GM23338 (cell line): ENCODE results near the gene MORC3. TPM values are rescaled to one million over a fixed set of nuclear protein-coding genes. Genes with fewer than 3 reads are reported as not detected.

Experiments
- ATAC-seq: fragments of 200-7000 bp; cut with Tn5 transposase; 3 replicates; pipeline ENCODE4 v1.9.1; 2020
- DNase-seq: peaks from one replicate; pipeline ENCODE4 v3.0.0-alpha.2; 2015; ENCODE audit warnings: low spot score
- H2AFZ ChIP-seq: fragments of 200-600 bp; sonication (generic); 2 replicates; pipeline ENCODE4 v1.8.0; 2016; ENCODE audit warnings: antibody characterized with exemption, mild to moderate bottlenecking, moderate library complexity
- H3F3A ChIP-seq: fragments of 200-600 bp; sonication (generic); replicated peaks from 2 replicates; pipeline ENCODE4 v1.8.0; 2017; ENCODE audit warnings: antibody characterized with exemption, mixed run types, low read depth
- H3K27ac ChIP-seq: fragments of 200-600 bp; sonication (generic); 2 replicates; pipeline ENCODE4 v1.6.1; 2016; ENCODE audit warnings: low read depth
- H3K27me3 ChIP-seq: fragments of 200-600 bp; sonication (generic); 2 replicates; pipeline ENCODE4 v1.8.0; 2016; ENCODE audit warnings: mild to moderate bottlenecking, mixed run types, moderate library complexity; ENCODE audit not compliant: insufficient read depth
- H3K36me3 ChIP-seq: fragments of 200-600 bp; sonication (generic); 2 replicates; pipeline ENCODE4 v1.8.0; 2016; ENCODE audit warnings: mild to moderate bottlenecking; ENCODE audit not compliant: insufficient read depth
- H3K4me1 ChIP-seq: fragments of 200-600 bp; sonication (generic); 2 replicates; pipeline ENCODE4 v1.8.0; 2016; ENCODE audit warnings: mild to moderate bottlenecking, moderate library complexity; ENCODE audit not compliant: insufficient read depth
- H3K4me2 ChIP-seq: fragments of 200-600 bp; sonication (generic); 2 replicates; pipeline ENCODE4 v1.7.1; 2017; ENCODE audit warnings: mixed run types
- H3K4me3 ChIP-seq: fragments of 200-600 bp; sonication (generic); 2 replicates; pipeline ENCODE4 v1.6.1; 2016; ENCODE audit warnings: mixed run types
- H3K79me2 ChIP-seq: fragments of 200-600 bp; sonication (generic); replicated peaks from 2 replicates; pipeline ENCODE4 v1.8.0; 2017; ENCODE audit warnings: mild to moderate bottlenecking; ENCODE audit not compliant: insufficient read depth
- H3K9me2 ChIP-seq: fragments of 200-600 bp; sonication (generic); 2 replicates; pipeline ENCODE4 v1.8.0; 2017; ENCODE audit not compliant: insufficient read depth
- H4K20me1 ChIP-seq: fragments of 200-600 bp; sonication (generic); replicated peaks from 2 replicates; pipeline ENCODE4 v1.8.0; 2017; ENCODE audit warnings: mild to moderate bottlenecking; ENCODE audit not compliant: insufficient read depth
- H3K27ac Mint-ChIP-seq: 2 replicates; pipeline ENCODE4 v1.8.0; 2020; ENCODE audit warnings: inconsistent platforms, mild to moderate bottlenecking, moderate library complexity, mixed read lengths
- H3K27me3 Mint-ChIP-seq: 3 replicates; pipeline ENCODE4 v1.8.0; 2022; ENCODE audit warnings: low read depth, mild to moderate bottlenecking, moderate library complexity, mixed read lengths, inconsistent platforms; ENCODE audit not compliant: insufficient read depth, poor library complexity
- H3K36me3 Mint-ChIP-seq: 3 replicates; pipeline ENCODE4 v1.8.0; 2021; ENCODE audit warnings: low read depth, mild to moderate bottlenecking, inconsistent platforms, moderate library complexity, mixed read lengths
- H3K4me1 Mint-ChIP-seq: 3 replicates; pipeline ENCODE4 v1.8.0; 2020; ENCODE audit warnings: mild to moderate bottlenecking, inconsistent platforms, mixed read lengths
- H3K4me3 Mint-ChIP-seq: 3 replicates; pipeline ENCODE4 v1.8.0; 2021; ENCODE audit warnings: moderate library complexity, mild to moderate bottlenecking, inconsistent platforms, mixed read lengths
- H3K9me3 Mint-ChIP-seq: 3 replicates; pipeline ENCODE4 v1.8.0; 2020; ENCODE audit warnings: moderate library complexity, mild to moderate bottlenecking, inconsistent platforms, mixed read lengths
- CREB1 ChIP-seq: fragments of 250-450 bp; sonication (Bioruptor Pico); IDR thresholded peaks from 2 replicates; pipeline ENCODE4 v1.5.0; 2020; ENCODE audit warnings: low read depth, mild to moderate bottlenecking, moderate library complexity
- CTCF ChIP-seq, 2 experiments: fragments of 200-600 bp in 1 of 2; sonication (generic) in 1 of 2; conservative IDR thresholded peaks; 2 replicates each; pipeline versions ENCODE4 v1.5.1 to v1.6.1; 2016 to 2017; ENCODE audit warnings: antibody characterized with exemption in 2 of 2, low read depth in 2 of 2, mild to moderate bottlenecking in 2 of 2, moderate library complexity in 1 of 2
- ETS1 ChIP-seq: IDR thresholded peaks from 2 replicates; pipeline ENCODE4 v1.6.1; 2016; ENCODE audit warnings: antibody characterized with exemption
- EZH2 ChIP-seq: fragments of 200-600 bp; sonication (generic); IDR thresholded peaks from one replicate; pipeline ENCODE4 v1.8.0; 2017; ENCODE audit warnings: antibody characterized with exemption, mild to moderate bottlenecking, low read depth; ENCODE audit not compliant: unreplicated experiment
- EZH2phosphoT487 ChIP-seq: fragments of 200-600 bp; sonication (generic); IDR thresholded peaks from one replicate; pipeline ENCODE4 v1.8.1; 2018; ENCODE audit warnings: antibody characterized with exemption; ENCODE audit not compliant: unreplicated experiment
- JUNB ChIP-seq: IDR thresholded peaks from one replicate; pipeline ENCODE4 v1.6.1; 2016; ENCODE audit warnings: antibody characterized with exemption; ENCODE audit not compliant: unreplicated experiment
- NANOG ChIP-seq: IDR thresholded peaks from 2 replicates; pipeline ENCODE4 v1.6.1; 2016; ENCODE audit warnings: antibody characterized with exemption, borderline replicate concordance
- POLR2AphosphoS5 ChIP-seq: IDR thresholded peaks from 2 replicates; pipeline ENCODE4 v1.6.1; 2016; ENCODE audit warnings: antibody characterized with exemption, low read depth
- REST ChIP-seq: IDR thresholded peaks from one replicate; pipeline ENCODE4 v1.6.1; 2018; ENCODE audit warnings: antibody characterized with exemption; ENCODE audit not compliant: unreplicated experiment
- STAT1 ChIP-seq: IDR thresholded peaks from one replicate; pipeline ENCODE4 v1.6.1; 2016; ENCODE audit warnings: antibody characterized with exemption; ENCODE audit not compliant: unreplicated experiment
- ZNF114 ChIP-seq: fragments of 250-450 bp; sonication (Bioruptor Pico); IDR thresholded peaks from 2 replicates; pipeline ENCODE4 v1.5.0; 2020; ENCODE audit warnings: mild to moderate bottlenecking, moderate library complexity
- ZNF331 ChIP-seq: fragments of 250-450 bp; sonication (Bioruptor Pico); IDR thresholded peaks from 2 replicates; pipeline ENCODE4 v1.5.0; 2020; ENCODE audit warnings: low read depth, mild to moderate bottlenecking, moderate library complexity
- ZNF462 ChIP-seq: fragments of 250-450 bp; sonication (Bioruptor Pico); IDR thresholded peaks from 2 replicates; pipeline ENCODE4 v1.5.0; 2020; ENCODE audit warnings: mild to moderate bottlenecking, moderate library complexity
- polyA plus RNA-seq: library from polyadenylated mRNA; unstranded; fragments of >200 nt; fragmentation: Nextera tagmentation; extraction: Ambion mirVana; gene quantifications from 2 replicates; pipeline ENCODE4 v1.2.1, GENCODE V29; 2016
- total RNA-seq: library from RNA; depleted of rRNA; stranded (reverse); fragments of >200 nt; shearing (Covaris generic); gene quantifications from 2 replicates; pipeline ENCODE4 v1.2.3, GENCODE V29; 2014

Gene MORC3
- total and polyA plus RNA-seq, 2 experiments from 2014 or later, result 11.5 to 25.4 TPM

- H3K4me3 Mint-ChIP-seq, result no peak overlapping the region
- no peak overlapping the region for H2AFZ ChIP-seq
- H3K9me2 ChIP-seq, result no peaks in the 10 kb centered on the region
- no peaks in the 10 kb centered on the region; the same call in 1 of the 2 replicates for H3K36me3 ChIP-seq
- H3K36me3 Mint-ChIP-seq, result no peaks in the 10 kb centered on the region
- H3K79me2 ChIP-seq, result no peaks in the 10 kb centered on the region
- H3K9me3 Mint-ChIP-seq, result no peaks in the 10 kb centered on the region; the same call in 2 of the 3 replicates
- no peaks in the 10 kb centered on the region for H4K20me1 ChIP-seq
- H3F3A ChIP-seq, result no peaks in the 10 kb centered on the region; the same call in 1 of the 2 replicates
- H3K4me1 ChIP-seq, result no peaks in the 10 kb centered on the region; the same call in 1 of the 2 replicates
- H3K27me3 Mint-ChIP-seq, result peaks cover 15% of the 10 kb centered on the region
- no peak overlapping the region for H3K4me3 ChIP-seq
- H3K27me3 ChIP-seq, result no peaks in the 10 kb centered on the region
- H3K27ac Mint-ChIP-seq, result no peak overlapping the region
- H3K27ac ChIP-seq, result no peak overlapping the region
- DNase-seq, result no peak
- no peak overlapping the region for H3K4me2 ChIP-seq
- no peak for TF ChIP-seq CREB1 (CRISPR knock-in tag)
- TF ChIP-seq JUNB, result no peak
- no peak for TF ChIP-seq ZNF462 (CRISPR knock-in tag)
- no peak for TF ChIP-seq CTCF (conservative IDR thresholded peaks at IDR 0.05; ENCODE audit: low read depth in 2 of 2)
- TF ChIP-seq STAT1, result no peak
- TF ChIP-seq EZH2phosphoT487, result no peak
- TF ChIP-seq POLR2AphosphoS5, result no peak
- no peak for TF ChIP-seq ETS1
- no peak for TF ChIP-seq ZNF331 (CRISPR knock-in tag)
- no peak for TF ChIP-seq REST
- no peak for TF ChIP-seq NANOG
- no peak for TF ChIP-seq ZNF114
- TF ChIP-seq EZH2, result no peak
- peaks cover 17% of the 10 kb centered on the region for H3K4me1 Mint-ChIP-seq
- no peak for ATAC-seq
Measured at GRCh38 chr21:36424592-36424991, 104.6 kb downstream of the MORC3 start.
